ENCODE results near the gene CACNA2D1. TPM values are rescaled to one million over a fixed set of nuclear protein-coding genes. Genes with fewer than 3 reads are reported as not detected.

CACNA2D1 gene
- total and polyA plus RNA-seq, 7 donors, result 0.23 to 115 (median 59.7) TPM

- H3K4me1 ChIP-seq, result no peaks in the 10 kb centered on the region
- no peak overlapping the region for H3K4me3 ChIP-seq
- H3K27ac ChIP-seq, result no peak overlapping the region
- H3K36me3 ChIP-seq, result no peaks in the 10 kb centered on the region
- WGBS, 2 donors, result 51 to 85% methylated on average over 3 of the region's 3 CpGs
- H3K27me3 ChIP-seq, result no peaks in the 10 kb centered on the region
- no peak for DNase-seq
- TF ChIP-seq POLR2AphosphoS5 (IDR thresholded peaks at IDR 0.05) (no peak), POLR2A (IDR thresholded peaks at IDR 0.05) (no peak), EP300 (IDR thresholded peaks at IDR 0.05) (no peak)
- TF ChIP-seq, protein P1, sequence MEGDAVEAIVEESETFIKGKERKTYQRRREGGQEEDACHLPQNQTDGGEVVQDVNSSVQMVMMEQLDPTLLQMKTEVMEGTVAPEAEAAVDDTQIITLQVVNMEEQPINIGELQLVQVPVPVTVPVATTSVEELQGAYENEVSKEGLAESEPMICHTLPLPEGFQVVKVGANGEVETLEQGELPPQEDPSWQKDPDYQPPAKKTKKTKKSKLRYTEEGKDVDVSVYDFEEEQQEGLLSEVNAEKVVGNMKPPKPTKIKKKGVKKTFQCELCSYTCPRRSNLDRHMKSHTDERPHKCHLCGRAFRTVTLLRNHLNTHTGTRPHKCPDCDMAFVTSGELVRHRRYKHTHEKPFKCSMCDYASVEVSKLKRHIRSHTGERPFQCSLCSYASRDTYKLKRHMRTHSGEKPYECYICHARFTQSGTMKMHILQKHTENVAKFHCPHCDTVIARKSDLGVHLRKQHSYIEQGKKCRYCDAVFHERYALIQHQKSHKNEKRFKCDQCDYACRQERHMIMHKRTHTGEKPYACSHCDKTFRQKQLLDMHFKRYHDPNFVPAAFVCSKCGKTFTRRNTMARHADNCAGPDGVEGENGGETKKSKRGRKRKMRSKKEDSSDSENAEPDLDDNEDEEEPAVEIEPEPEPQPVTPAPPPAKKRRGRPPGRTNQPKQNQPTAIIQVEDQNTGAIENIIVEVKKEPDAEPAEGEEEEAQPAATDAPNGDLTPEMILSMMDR (IDR thresholded peaks at IDR 0.05), result no peak
- intact Hi-C loops (cut with DNase I), result no loop called here
- H3K9me3 ChIP-seq, result no peaks in the 10 kb centered on the region
These were observed 541.0 kb downstream of the CACNA2D1 start for GRCh38 chr7:81902536-81902935.
